ENCODE measurements around the gene HOXB3. TPM values are rescaled to one million over a fixed set of nuclear protein-coding genes. Genes with fewer than 3 reads are reported as not detected.

The HOXB3 gene
- polyA plus RNA-seq, 1 donor (not counting 4 experiments of a cell fraction or from before 2014, with no cell fraction given) = 1.1 TPM

GRCh38 chr17:48590607-48591161 lies 643 bp upstream of the HOXB3 start:
- peaks cover 11% of the 10 kb centered on the region for H3K4me1 ChIP-seq (ENCODE audit: control insufficient read depth, extremely low read depth, insufficient read depth, low read length)
- TF ChIP-seq EZH2 (IDR thresholded peaks at IDR 0.05; ENCODE audit: low read length) = no peak
- no peak for TF ChIP-seq CTCF (optimal IDR thresholded peaks at IDR 0.05 in 1 of 3, IDR thresholded peaks at IDR 0.05 in 1 of 3, conservative IDR thresholded peaks at IDR 0.05 in 1 of 3; ENCODE audit: extremely low read depth in 1 of 3, insufficient read depth in 2 of 3, low read length in 3 of 3)
- H3K4me3 ChIP-seq (ENCODE audit: control insufficient read depth in 2 of 3, extremely low read depth in 1 of 3, insufficient read depth in 2 of 3, low read depth in 1 of 3, low read length in 3 of 3) = no peak overlapping the region
- H3K27ac ChIP-seq (ENCODE audit: control insufficient read depth, insufficient read depth, low read length) = no peak overlapping the region
- H3K9me1 ChIP-seq (ENCODE audit: control insufficient read depth, extremely low read depth, insufficient read depth, low read length) = no peaks in the 10 kb centered on the region
- H3K9me3 ChIP-seq (ENCODE audit: control insufficient read depth, low read depth, low read length) = no peaks in the 10 kb centered on the region
- no peaks in the 10 kb centered on the region for H3K79me2 ChIP-seq (ENCODE audit: control insufficient read depth, insufficient read depth, low read length)
- no peaks in the 10 kb centered on the region for H4K20me1 ChIP-seq (ENCODE audit: control insufficient read depth, extremely low read depth, insufficient read depth, low read length)
- H3K9ac ChIP-seq (ENCODE audit: control insufficient read depth, extremely low read depth, insufficient read depth, low read length) = no peak overlapping the region
- dilution Hi-C loops (cut with MboI; ENCODE audit: extremely low pct_ligation_motif_present, low sequenced_read_pairs) = no loop called here
- H3K36me3 ChIP-seq (ENCODE audit: control insufficient read depth in 2 of 2, extremely low read depth in 1 of 2, insufficient read depth in 2 of 2, low read length in 2 of 2) = peaks cover 0 to 2% of the 10 kb centered on the region in 2 experiments
- FAIRE-seq = no peak
- no peak overlapping the region for H2AFZ ChIP-seq (ENCODE audit: control insufficient read depth, low read length)
- peaks cover 76% of the 10 kb centered on the region for H3K27me3 ChIP-seq (ENCODE audit: control insufficient read depth, extremely low read depth, insufficient read depth, low read length)
- no peak overlapping the region for H3K4me2 ChIP-seq (ENCODE audit: control insufficient read depth, extremely low read depth, insufficient read depth, low read depth, low read length)
- no peak for DNase-seq (ENCODE audit: low read depth, low spot score)

GRCh38 chr17:48589060-48589830 lies 796 bp downstream of the HOXB3 start:
- Histone ChIP-seq H3K79me2 (ENCODE audit: control insufficient read depth, insufficient read depth, low read length) (no peaks in the 10 kb centered on the region), H3K9ac (ENCODE audit: control insufficient read depth, extremely low read depth, insufficient read depth, low read length) (no peak overlapping the region), H3K9me3 (ENCODE audit: control insufficient read depth, low read depth, low read length) (no peaks in the 10 kb centered on the region), H4K20me1 (ENCODE audit: control insufficient read depth, extremely low read depth, insufficient read depth, low read length) (no peaks in the 10 kb centered on the region), H3K9me1 (ENCODE audit: control insufficient read depth, extremely low read depth, insufficient read depth, low read length) (no peaks in the 10 kb centered on the region), H3K36me3 (ENCODE audit: control insufficient read depth in 2 of 2, extremely low read depth in 1 of 2, insufficient read depth in 2 of 2, low read length in 2 of 2) (no peaks in the 10 kb centered on the region), H3K27me3 (ENCODE audit: control insufficient read depth, extremely low read depth, insufficient read depth, low read length) (peaks cover 63% of the 10 kb centered on the region), H3K4me3 (ENCODE audit: control insufficient read depth in 2 of 3, extremely low read depth in 1 of 3, insufficient read depth in 2 of 3, low read depth in 1 of 3, low read length in 3 of 3) (no peak overlapping the region), H3K4me2 (ENCODE audit: control insufficient read depth, extremely low read depth, insufficient read depth, low read depth, low read length) (no peak overlapping the region), H3K27ac (ENCODE audit: control insufficient read depth, insufficient read depth, low read length) (no peak overlapping the region), H3K4me1 (ENCODE audit: control insufficient read depth, extremely low read depth, insufficient read depth, low read length) (peaks cover 17% of the 10 kb centered on the region), H2AFZ (ENCODE audit: control insufficient read depth, low read length) (no peak overlapping the region)
- FAIRE-seq (no peak), DNase-seq (ENCODE audit: low read depth, low spot score) (no peak)
- TF ChIP-seq CTCF (optimal IDR thresholded peaks at IDR 0.05 in 1 of 3, IDR thresholded peaks at IDR 0.05 in 1 of 3, conservative IDR thresholded peaks at IDR 0.05 in 1 of 3; ENCODE audit: extremely low read depth in 1 of 3, insufficient read depth in 2 of 3, low read length in 3 of 3) (no peak), EZH2 (IDR thresholded peaks at IDR 0.05; ENCODE audit: low read length) (no peak)
- dilution Hi-C loops (cut with MboI; ENCODE audit: extremely low pct_ligation_motif_present, low sequenced_read_pairs) = no loop called here
